HEK293 (cell line): ENCODE measurements around the gene MDGA2.
"Not testable (repeated sequence)": the region's sequence is repeated elsewhere in the genome, so short reads cannot be mapped to it uniquely, and the experiment has no call there.

Experiments
- CTCF ChIA-PET: fragments of 350-600 bp; formaldehyde crosslinking; extraction: SDS; loops from one replicate; lab custom pipeline; 2021; ENCODE audit warnings: antibody characterized with exemption; lab: Yijun Ruan, JAX
- POLR2A ChIA-PET: fragments of 300-600 bp; formaldehyde crosslinking; extraction: SDS; loops from one replicate; lab custom pipeline; 2020; ENCODE audit warnings: antibody characterized with exemption, inconsistent platforms; lab: Yijun Ruan, JAX
- H3K27ac ChIP-seq: fragments of 200-500 bp; sonication (Bioruptor generic); 2 replicates; pipeline ENCODE4 v1.5.1; 2014; ENCODE audit warnings: low read depth, low read length, control low read depth, inconsistent platforms; ENCODE audit errors: extremely low read depth
- H3K36me3 ChIP-seq, 2 experiments: fragments of 200-500 bp in 1 of 2; sonication (Bioruptor generic) in 1 of 2; 1 replicate in 1 of 2; 2 replicates in 1 of 2; pipeline ENCODE4 v1.5.1; 2014 to 2017; ENCODE audit warnings: inconsistent platforms in 2 of 2, low read length in 2 of 2; ENCODE audit not compliant: control insufficient read depth in 2 of 2, insufficient read depth in 1 of 2
- H3K4me1 ChIP-seq: fragments of 200-500 bp; sonication (Bioruptor generic); 2 replicates; pipeline ENCODE4 v1.5.1; 2014; ENCODE audit warnings: mild to moderate bottlenecking, low read length, inconsistent platforms; ENCODE audit not compliant: control insufficient read depth, insufficient read depth
- H3K4me3 ChIP-seq: 2 replicates; pipeline ENCODE4 v1.5.1; 2011; ENCODE audit warnings: low read depth, mild to moderate bottlenecking, control low read depth, low read length, moderate library complexity
- H3K9me3 ChIP-seq: fragments of 200-500 bp; sonication (Bioruptor generic); 2 replicates; pipeline ENCODE4 v1.5.1; 2014; ENCODE audit warnings: low read depth, low read length, inconsistent platforms; ENCODE audit not compliant: control insufficient read depth, insufficient read depth
- ATF2 ChIP-seq: fragments of 450-650 bp; formaldehyde crosslinking; IDR thresholded peaks from 2 replicates; pipeline ENCODE4 v1.5.1; 2016; ENCODE audit warnings: missing biosample characterization, missing genetic modification characterization, low read depth
- KLF16 ChIP-seq: fragments of 450-650 bp; formaldehyde crosslinking; IDR thresholded peaks from 2 replicates; pipeline ENCODE4 v1.5.1; 2017; ENCODE audit warnings: missing biosample characterization, missing genetic modification characterization
- OSR2 ChIP-seq: fragments of 450-650 bp; formaldehyde crosslinking; IDR thresholded peaks from 2 replicates; pipeline ENCODE4 v1.5.1; 2016; ENCODE audit warnings: missing biosample characterization, missing genetic modification characterization
- WT1 ChIP-seq: fragments of 450-650 bp; formaldehyde crosslinking; IDR thresholded peaks from 2 replicates; pipeline ENCODE4 v1.5.1; 2016; ENCODE audit warnings: missing biosample characterization, missing genetic modification characterization
- ZBTB7A ChIP-seq: fragments of 450-650 bp; formaldehyde crosslinking; IDR thresholded peaks from 2 replicates; pipeline ENCODE4 v1.5.1; 2016; ENCODE audit warnings: low read depth, missing biosample characterization, missing genetic modification characterization
- ZNF112 ChIP-seq: fragments of 450-650 bp; formaldehyde crosslinking; IDR thresholded peaks from 2 replicates; pipeline ENCODE4 v1.5.0; 2017; ENCODE audit warnings: missing biosample characterization, missing genetic modification characterization
- ZNF140 ChIP-seq: fragments of 450-650 bp; formaldehyde crosslinking; IDR thresholded peaks from 2 replicates; pipeline ENCODE4 v1.5.1; 2016; ENCODE audit warnings: missing biosample characterization, missing genetic modification characterization
- ZNF16 ChIP-seq: fragments of 450-650 bp; formaldehyde crosslinking; IDR thresholded peaks from 2 replicates; pipeline ENCODE4 v1.5.1; 2016; ENCODE audit warnings: low read depth, missing biosample characterization, missing genetic modification characterization
- ZNF391 ChIP-seq: fragments of 450-650 bp; formaldehyde crosslinking; IDR thresholded peaks from 2 replicates; pipeline ENCODE4 v1.5.1; 2016; ENCODE audit warnings: low read depth, missing biosample characterization, missing genetic modification characterization, borderline replicate concordance
- ZNF394 ChIP-seq: fragments of 450-650 bp; formaldehyde crosslinking; IDR thresholded peaks from 2 replicates; pipeline ENCODE4 v1.5.1; 2016; ENCODE audit warnings: missing biosample characterization, missing genetic modification characterization, mild to moderate bottlenecking, moderate library complexity, borderline replicate concordance
- ZNF398 ChIP-seq: fragments of 450-650 bp; formaldehyde crosslinking; IDR thresholded peaks from 2 replicates; pipeline ENCODE4 v1.5.1; 2017; ENCODE audit warnings: missing biosample characterization, missing genetic modification characterization
- ZNF404 ChIP-seq: fragments of 450-650 bp; formaldehyde crosslinking; IDR thresholded peaks from 2 replicates; pipeline ENCODE4 v1.5.1; 2017; ENCODE audit warnings: missing biosample characterization, missing genetic modification characterization
- ZNF510 ChIP-seq: fragments of 450-650 bp; formaldehyde crosslinking; IDR thresholded peaks from 2 replicates; pipeline ENCODE4 v1.5.1; 2018; ENCODE audit warnings: mild to moderate bottlenecking, missing genetic modification characterization, missing biosample characterization; ENCODE audit not compliant: insufficient replicate concordance
- ZNF623 ChIP-seq: fragments of 450-650 bp; formaldehyde crosslinking; IDR thresholded peaks from 2 replicates; pipeline ENCODE4 v1.5.1; 2016; ENCODE audit warnings: missing biosample characterization, missing genetic modification characterization
- ZNF792 ChIP-seq: fragments of 450-650 bp; formaldehyde crosslinking; IDR thresholded peaks from 2 replicates; pipeline ENCODE4 v1.5.1; 2016; ENCODE audit warnings: missing biosample characterization, missing genetic modification characterization
- ZSCAN18 ChIP-seq: fragments of 450-650 bp; formaldehyde crosslinking; IDR thresholded peaks from 2 replicates; pipeline ENCODE4 v1.5.1; 2016; ENCODE audit warnings: missing biosample characterization, missing genetic modification characterization
- TF ChIP-seq, protein P1 (sequence below): fragments of 450-650 bp; formaldehyde crosslinking; IDR thresholded peaks from 2 replicates; pipeline ENCODE4 v1.5.1; 2016; ENCODE audit warnings: missing biosample characterization, missing genetic modification characterization
- TF ChIP-seq, protein P2 (sequence below): fragments of 450-650 bp; formaldehyde crosslinking; optimal IDR thresholded peaks from 2 replicates; pipeline ENCODE3; 2016; ENCODE audit warnings: missing biosample characterization, mild to moderate bottlenecking, missing genetic modification characterization
- TF ChIP-seq, protein P3 (sequence below): fragments of 450-650 bp; formaldehyde crosslinking; IDR thresholded peaks from 2 replicates; pipeline ENCODE4 v1.5.1; 2016; ENCODE audit warnings: missing biosample characterization, missing genetic modification characterization
- TF ChIP-seq, protein P4 (sequence below): fragments of 450-650 bp; formaldehyde crosslinking; IDR thresholded peaks from 2 replicates; pipeline ENCODE4 v1.5.1; 2016; ENCODE audit warnings: missing biosample characterization, missing genetic modification characterization

The MDGA2 gene

DNA sequence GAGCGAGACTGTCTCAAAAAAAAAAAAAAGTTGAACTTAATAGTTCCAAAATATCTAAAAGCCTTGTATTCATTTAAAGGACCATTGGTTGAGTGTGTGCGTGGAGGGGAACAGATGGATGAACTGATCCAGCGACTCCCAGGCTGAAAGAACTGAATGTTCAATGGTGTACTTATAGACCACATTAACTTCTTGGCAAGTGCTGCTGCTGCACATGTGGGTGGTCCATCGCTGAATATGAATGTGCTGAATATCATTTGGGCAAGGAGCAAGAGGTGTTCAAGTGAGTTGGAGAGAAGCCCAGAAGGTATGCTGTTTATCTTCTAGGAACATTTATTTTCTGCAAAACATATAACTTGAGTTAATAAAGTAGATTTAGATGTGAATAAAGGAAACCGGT, 734.8 kb downstream of the MDGA2 start:
- TF ChIP-seq WT1 (tag by site-specific recombination) (no peak), OSR2 (tag by site-specific recombination) (no peak), ZNF16 (tag by site-specific recombination) (no peak), ZNF391 (no peak), ZNF398 (no peak), ZNF404 (tag by site-specific recombination) (no peak), KLF16 (no peak), ZBTB7A (tag by site-specific recombination) (no peak)
- POLR2A ChIA-PET = no interaction called here
- Histone ChIP-seq H3K4me1 (no peaks in the 10 kb centered on the region), H3K36me3 (no peaks in the 10 kb centered on the region), H3K4me3 (no peak overlapping the region), H3K27ac (no peak overlapping the region), H3K9me3 (no peaks in the 10 kb centered on the region)
- CTCF ChIA-PET = no interaction called here

DNA sequence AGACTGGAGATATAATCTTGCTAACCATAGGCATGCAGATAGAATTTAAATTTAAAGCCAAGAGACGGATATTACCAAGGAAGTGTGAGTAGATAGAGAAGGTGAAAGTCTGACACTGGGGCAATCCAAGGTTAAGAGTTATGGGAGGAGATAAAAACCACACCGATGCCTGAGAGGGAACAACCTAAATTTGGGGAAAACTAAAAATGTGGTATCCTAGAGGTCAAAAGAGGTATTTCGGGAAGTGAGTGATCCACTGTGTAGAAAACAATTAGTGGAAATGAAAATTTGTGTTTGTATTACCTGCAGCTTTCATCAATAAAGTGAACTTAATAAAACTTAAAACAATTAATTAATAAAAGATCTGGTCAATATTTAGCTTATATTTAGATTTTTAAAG, 754.9 kb downstream of the MDGA2 start:
- Histone ChIP-seq H3K9me3 (no peaks in the 10 kb centered on the region), H3K4me3 (no peak overlapping the region), H3K36me3 (no peaks in the 10 kb centered on the region), H3K27ac (no peak overlapping the region), H3K4me1 (no peaks in the 10 kb centered on the region)
- TF ChIP-seq, protein P1, sequence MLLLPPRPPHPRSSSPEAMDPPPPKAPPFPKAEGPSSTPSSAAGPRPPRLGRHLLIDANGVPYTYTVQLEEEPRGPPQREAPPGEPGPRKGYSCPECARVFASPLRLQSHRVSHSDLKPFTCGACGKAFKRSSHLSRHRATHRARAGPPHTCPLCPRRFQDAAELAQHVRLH = no peak
- no peak for TF ChIP-seq ZNF112 (tag by site-specific recombination)
- no peak for TF ChIP-seq ZNF623 (tag by site-specific recombination)
- TF ChIP-seq ATF2 (tag by site-specific recombination) = no peak
- TF ChIP-seq ZNF394 (tag by site-specific recombination) = no peak
- no peak for TF ChIP-seq ZNF140
- no peak for TF ChIP-seq ZSCAN18 (tag by site-specific recombination)
- TF ChIP-seq, protein P2, sequence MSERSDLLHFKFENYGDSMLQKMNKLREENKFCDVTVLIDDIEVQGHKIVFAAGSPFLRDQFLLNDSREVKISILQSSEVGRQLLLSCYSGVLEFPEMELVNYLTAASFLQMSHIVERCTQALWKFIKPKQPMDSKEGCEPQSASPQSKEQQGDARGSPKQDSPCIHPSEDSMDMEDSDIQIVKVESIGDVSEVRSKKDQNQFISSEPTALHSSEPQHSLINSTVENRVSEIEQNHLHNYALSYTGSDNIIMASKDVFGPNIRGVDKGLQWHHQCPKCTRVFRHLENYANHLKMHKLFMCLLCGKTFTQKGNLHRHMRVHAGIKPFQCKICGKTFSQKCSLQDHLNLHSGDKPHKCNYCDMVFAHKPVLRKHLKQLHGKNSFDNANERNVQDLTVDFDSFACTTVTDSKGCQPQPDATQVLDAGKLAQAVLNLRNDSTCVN = no peak
- TF ChIP-seq, protein P3, sequence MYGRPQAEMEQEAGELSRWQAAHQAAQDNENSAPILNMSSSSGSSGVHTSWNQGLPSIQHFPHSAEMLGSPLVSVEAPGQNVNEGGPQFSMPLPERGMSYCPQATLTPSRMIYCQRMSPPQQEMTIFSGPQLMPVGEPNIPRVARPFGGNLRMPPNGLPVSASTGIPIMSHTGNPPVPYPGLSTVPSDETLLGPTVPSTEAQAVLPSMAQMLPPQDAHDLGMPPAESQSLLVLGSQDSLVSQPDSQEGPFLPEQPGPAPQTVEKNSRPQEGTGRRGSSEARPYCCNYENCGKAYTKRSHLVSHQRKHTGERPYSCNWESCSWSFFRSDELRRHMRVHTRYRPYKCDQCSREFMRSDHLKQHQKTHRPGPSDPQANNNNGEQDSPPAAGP (tag by site-specific recombination) = no peak
- TF ChIP-seq ZNF510 (tag by site-specific recombination) = no peak
- TF ChIP-seq, protein P4, sequence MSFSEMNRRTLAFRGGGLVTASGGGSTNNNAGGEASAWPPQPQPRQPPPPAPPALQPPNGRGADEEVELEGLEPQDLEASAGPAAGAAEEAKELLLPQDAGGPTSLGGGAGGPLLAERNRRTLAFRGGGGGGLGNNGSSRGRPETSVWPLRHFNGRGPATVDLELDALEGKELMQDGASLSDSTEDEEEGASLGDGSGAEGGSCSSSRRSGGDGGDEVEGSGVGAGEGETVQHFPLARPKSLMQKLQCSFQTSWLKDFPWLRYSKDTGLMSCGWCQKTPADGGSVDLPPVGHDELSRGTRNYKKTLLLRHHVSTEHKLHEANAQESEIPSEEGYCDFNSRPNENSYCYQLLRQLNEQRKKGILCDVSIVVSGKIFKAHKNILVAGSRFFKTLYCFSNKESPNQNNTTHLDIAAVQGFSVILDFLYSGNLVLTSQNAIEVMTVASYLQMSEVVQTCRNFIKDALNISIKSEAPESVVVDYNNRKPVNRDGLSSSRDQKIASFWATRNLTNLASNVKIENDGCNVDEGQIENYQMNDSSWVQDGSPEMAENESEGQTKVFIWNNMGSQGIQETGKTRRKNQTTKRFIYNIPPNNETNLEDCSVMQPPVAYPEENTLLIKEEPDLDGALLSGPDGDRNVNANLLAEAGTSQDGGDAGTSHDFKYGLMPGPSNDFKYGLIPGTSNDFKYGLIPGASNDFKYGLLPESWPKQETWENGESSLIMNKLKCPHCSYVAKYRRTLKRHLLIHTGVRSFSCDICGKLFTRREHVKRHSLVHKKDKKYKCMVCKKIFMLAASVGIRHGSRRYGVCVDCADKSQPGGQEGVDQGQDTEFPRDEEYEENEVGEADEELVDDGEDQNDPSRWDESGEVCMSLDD (tag by site-specific recombination) = no peak
- no peak for TF ChIP-seq ZNF792 (tag by site-specific recombination)
- ChIA-PET POLR2A (no interaction called here), CTCF (no interaction called here)

GRCh38 chr14:46915539-46915938, 759.9 kb downstream of the MDGA2 start:
- H3K4me1 ChIP-seq, H3K27ac ChIP-seq, H3K4me3 ChIP-seq, POLR2A ChIA-PET, H3K9me3 ChIP-seq, H3K36me3 ChIP-seq: not testable (repeated sequence)
- CTCF ChIA-PET = interaction anchor here (0.6 kb wide), 1 partner anchor 264 kb away, joined by 3 read pairs; no protein-coding TSS in a partner anchor
